Daoy (cell line): ENCODE data around the gene RAET1G. TPM values are rescaled to one million over a fixed set of nuclear protein-coding genes. Genes with fewer than 3 reads are reported as not detected.
"Not testable (repeated sequence)": the region's sequence is repeated elsewhere in the genome, so short reads cannot be mapped to it uniquely, and the experiment has no call there.

Source experiments
- DNase-seq: peaks from one replicate; pipeline ENCODE4 v3.0.0-alpha.2; 2015; ENCODE audit warnings: low read depth
- total RNA-seq: library from RNA; depleted of rRNA; stranded (reverse); fragments of >200 nt; shearing (Covaris generic); gene quantifications from 2 replicates; pipeline ENCODE4 v1.2.3, GENCODE V29; 2014

RAET1G gene
- total RNA-seq, 1 experiment from 2014 or later: 0.86 TPM

DNA sequence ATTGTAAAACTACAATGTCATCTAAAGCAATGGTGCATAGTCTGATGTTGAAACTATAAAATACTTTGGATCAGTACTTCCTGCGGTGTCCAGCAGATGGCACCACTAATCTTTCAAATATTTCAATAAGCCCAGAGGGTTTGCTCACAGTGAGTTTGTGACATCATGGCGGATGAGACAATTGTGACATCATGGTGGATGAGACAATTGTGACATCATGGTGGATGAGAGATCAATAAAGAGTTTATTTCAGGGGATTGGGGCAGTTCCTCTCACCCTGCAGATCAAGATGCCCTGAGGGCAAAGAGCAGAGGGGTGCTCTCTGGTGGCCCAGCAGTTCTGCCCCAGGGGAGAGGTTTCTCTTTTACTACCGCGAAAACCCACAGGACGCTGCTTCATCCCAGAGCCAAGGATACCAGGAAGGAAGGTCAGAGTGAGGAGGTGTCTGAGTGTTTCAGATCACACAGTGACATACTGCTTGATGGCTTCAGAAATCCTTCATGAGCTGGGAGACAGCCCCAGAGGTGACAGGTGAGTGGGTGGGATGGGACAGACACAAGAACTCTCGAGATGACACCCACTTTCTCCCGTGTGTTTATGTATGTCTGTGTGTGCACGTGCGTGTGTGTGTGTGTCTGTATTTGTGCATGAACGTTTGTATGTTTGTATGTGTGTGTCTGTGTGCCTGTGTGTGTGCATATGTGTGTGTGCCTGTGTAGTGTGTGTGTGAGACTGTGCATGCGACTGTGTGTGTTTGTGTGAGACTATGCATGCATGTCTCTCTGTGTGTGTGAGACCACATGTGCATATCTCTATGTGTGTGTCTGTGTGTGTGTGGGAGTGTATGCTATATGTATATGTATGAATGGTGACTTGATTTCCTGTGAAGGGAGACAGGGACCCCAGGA lies 11.6 kb upstream of the RAET1G start:
- DNase-seq: peak; percentile 68

DNA sequence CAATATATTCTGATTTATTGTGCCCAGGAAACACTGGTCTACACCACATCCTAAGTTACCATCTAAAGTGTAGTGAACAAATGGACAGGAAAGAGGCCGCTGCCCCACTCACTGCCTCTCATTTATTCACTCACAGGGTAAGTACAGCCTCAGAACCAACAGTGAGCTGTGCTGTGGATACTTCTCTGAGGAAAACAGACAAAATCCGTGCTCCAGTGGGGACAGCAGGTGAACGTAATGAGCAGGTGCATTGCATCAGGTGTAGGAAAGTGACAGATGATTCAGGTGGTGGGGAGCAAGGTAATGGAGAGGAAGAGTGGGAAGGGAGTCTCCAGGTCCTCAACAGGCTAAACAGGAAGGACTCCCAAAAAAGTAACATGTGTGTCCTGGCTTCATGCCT lies 10.5 kb upstream of the RAET1G start:
- DNase-seq: no peak

DNA sequence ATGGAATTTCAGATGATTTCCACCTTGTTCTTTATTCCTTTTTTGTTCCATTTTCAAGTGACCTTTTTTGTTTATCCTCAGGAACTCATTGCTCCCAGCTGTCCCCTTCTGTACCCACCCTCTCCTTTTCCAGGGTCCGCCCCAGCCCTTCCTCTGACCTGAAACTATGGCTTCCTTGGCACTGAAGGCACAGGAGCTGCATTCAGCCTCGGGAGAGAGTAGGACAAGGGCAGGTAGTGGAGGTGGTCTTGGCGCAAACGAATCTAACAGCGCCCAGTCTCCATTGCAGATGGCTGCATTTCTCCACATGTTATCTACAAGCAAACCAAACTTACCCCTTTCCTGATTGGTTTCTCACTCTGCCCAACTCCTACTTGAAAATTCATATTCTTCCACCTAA lies 10.1 kb upstream of the RAET1G start:
- no peak for DNase-seq

DNA sequence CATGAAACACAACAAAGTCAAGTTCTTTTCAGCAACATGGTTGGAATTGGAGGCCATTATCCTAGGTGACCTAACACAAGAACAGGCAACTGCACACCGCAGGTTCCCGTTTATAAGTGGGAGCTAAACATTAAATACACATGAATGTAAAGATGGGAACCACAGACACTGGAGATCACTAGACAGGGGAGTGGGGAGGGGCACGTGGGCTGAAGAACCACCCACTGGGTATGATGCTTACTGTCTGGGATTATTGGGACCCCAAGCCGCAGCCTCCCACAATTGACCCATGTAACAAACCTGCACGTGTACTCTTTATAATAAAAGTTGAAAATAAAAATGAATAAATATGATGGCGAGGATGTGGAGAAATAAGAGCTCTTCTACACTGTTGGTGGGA lies 8.6 kb upstream of the RAET1G start:
- no peak for DNase-seq

DNA sequence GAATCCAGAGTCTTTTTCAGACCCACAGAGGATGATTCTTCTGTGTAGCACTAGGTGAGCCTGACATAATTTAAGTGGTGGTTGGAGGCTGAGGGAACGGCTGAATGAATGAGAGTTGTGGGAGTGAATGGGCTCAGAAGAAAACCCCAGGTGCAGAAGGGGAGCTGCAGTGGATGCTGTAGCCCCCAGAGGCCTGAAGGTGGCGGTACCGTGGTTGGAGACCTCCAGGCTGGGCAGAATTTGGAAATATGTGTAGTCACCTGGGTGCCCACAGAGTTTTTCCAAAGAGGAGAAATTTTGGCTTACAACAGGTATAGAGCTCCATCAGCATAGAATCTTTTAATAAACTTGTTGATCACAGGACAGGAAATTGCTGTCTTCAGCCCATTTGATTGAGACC lies 6.5 kb upstream of the RAET1G start:
- DNase-seq: no peak

DNA sequence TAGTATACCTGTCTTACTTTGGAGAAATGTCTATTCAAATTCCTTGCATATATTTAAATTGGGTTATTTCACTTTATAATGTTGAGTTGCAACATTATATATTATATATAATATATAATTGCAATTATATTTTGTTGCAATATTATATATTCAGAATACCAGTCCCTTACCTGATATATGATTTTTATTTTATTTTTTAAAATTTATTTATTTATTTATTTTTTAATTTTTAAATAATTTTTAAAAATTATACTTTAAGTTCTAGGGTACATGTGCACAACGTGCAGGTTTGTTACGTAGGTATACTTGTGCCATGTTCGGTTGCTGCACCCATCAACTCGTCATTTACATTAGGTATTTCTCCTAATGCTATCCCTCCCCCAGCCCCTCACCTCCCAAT lies 4.1 kb upstream of the RAET1G start:
- DNase-seq: not testable (repeated sequence)

DNA sequence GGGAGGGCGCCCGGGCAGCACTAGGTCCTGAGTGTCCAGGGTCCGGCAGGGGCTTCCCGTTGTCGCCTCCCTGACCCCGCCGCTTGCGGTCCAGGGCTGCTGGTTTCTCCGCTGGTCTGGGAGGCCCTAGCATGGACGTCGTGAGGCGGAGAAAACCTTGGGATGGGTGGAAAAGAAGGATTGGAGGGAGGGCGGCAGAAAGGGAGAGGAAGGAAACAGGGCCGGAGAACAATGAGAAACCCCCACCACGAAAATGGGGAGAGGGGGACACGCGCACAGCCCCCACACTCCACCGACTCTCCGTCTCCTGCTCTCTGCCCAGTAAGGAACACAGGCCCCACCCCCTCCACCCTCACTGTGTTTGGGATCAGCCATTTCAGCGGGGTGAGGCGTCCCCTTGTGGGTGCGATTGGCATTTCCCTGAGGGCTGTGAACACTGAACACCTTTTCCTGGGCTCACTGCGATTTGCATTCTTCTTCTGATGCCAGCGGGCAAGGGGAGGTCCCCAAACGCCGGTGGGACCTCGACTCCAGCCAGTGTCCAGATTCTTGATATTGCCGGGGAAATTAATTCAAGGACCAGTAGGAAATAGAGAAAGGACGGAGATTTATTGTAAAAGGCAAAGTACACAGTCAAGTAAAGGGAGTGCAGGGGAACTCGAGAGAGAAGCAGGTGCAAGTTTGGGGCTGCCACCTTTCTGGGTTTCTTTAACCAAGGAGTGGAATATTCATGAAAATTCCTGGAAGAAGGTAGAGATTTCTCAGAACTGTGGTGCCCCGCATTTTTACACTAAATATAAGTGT lies 3.3 kb upstream of the RAET1G start:
- DNase-seq: peak; percentile 92

DNA sequence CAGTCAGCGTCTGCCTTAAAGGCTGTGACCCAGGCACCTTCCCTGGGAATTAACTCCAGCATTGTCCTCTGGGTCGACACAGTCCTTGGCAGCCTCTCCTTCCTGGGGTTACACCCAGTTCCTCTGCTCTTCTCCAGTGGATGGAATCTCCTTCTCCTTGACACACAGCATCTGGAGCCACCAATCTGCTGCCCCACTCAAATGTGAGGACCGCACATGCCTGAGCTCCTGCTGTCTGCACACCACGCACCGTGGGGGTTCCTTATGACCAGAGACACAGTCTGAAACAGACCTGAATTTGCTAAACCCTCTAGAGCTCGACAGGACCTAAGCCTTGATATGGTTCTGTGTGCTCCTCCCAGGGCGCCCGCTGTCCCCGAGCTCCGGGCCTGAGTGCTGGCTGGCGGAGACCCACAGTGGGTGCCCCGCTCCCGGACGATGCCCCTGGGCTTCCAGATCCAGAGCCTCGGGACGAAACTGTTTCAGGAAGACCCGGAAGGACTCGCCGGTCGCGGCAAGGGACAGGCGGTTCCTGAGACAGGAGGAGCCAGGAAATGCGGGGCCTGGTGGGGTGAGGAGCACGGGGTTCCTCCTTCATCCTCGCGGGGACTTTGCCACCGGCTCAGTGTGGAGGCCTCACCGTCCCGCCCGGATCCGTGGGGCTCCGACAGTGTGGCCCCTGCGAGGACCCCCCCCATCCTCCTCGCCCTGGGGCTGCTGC lies 2.5 kb upstream of the RAET1G start:
- DNase-seq: no peak

DNA sequence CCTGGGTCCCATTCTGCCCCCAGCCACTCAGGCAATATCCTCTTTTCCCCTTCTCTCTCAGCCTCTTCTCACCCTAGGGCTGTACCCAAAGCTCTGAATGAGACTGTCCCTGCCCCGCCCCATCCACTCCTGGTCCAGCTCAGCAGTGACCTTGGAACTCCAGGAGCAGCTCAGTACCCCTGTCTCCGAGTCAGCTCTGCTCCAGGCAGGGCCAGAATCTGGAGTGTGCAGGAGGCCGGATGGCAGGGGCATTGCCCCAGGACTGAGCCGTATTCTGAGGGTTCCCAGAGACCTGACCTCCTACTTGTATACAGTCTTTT lies 2.0 kb upstream of the RAET1G start:
- DNase-seq: no peak

DNA sequence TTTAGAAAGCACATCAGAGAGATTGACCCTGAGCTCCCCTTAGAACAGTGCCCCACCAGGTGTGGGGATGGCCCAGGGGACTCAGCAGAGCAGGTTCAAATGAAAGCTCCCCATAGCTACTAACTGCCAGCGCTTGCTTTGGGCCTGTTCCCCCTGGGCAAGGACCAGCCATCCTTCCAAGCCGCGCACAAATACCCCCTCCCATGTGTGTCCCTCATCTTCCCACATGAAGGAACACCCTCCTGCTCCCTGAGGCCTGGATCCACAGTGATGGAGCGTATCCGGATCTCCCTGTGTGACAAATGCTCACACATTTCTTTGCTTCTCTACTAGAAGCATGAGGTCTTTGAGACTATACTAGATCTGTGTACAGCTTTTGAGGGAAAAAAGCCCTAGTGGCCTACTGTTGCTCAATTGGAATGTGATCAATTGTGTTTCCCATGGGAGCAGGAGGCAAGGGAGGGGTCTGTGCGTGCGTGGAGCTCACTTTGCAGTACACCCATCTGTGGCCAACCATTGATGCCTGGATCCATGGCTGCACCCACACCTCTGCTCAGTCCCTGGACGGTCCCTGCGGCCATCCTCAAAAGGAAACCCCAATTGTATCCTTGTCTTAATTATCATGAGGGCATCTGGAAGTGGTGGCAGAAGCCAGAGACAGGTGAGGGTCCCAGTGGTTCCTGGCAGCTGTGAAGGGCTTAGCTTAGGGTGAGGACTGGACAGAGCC lies 1.4 kb upstream of the RAET1G start:
- no peak for DNase-seq

DNA sequence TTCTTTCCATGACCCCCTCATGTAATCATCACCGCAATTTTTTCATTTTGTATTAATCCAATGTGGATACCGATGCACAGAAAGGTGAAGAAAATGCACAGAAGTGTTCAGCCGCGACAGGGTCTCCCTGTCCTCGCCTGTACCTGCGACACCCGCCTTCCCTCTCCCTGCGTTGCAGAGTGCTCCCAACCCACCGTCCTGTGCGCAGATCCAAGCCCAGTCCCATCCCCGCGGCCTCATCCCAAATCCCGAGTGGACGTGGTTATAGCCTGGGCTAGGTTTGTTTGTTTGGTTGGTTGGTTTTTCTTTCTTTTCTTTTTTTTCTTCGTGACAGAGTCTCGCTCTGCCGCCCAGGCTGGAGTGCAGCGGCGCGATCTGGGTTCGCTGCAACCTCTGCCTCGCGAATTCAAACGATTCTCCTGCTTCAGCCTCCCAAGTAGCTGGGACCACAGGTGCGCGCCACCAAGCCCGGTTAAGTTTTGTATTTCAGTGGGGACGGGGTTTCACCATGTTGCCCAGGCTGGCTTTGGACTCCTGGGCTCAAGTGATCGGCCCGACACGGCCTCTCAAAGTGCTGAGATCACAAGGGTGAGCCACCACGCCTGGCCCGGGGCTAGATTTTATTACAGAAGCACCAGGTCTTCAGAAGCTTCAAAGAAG lies 536 bp upstream of the RAET1G start:
- DNase-seq: no peak

DNA sequence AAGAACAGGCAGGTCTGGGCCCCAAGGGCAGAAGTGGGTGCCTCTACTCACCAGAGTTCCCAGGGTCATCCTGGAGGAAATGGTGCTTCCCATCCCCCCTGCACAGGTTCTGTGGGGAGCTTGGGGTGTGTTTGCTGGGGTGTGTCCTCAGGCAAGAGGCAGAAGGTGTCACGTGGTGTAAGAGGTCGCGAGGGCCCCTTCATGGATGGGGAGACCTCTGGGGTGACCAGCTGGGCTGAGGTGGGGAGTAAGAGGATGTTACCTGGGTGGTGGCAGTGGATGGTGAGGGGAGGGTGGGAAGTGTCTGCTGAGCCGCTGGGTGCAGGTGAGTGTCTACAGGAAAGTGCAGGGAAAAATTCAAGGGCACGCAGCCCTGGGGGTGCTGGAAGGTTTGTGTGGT lies 830 bp downstream of the RAET1G start:
- DNase-seq: not testable (repeated sequence)

DNA sequence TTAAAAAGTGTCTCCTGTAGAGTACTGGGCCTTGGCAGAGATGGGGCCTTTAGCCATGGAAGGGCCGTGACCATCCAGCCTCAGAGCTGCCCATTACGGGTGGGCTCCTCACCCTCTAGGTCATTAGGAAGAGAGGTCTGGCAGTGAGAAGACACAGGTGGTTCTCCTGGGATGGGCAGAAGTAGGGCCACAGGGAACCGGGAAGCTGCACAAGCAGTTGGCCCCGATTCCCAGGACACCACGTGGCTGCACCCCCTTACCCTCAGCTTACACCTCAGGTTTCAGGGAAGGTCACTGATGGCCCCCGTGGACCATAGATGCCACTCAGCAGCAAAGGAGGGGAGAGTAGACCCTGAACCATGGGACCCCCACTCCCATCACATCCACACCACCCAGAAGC lies 1.6 kb downstream of the RAET1G start:
- DNase-seq: no peak

DNA sequence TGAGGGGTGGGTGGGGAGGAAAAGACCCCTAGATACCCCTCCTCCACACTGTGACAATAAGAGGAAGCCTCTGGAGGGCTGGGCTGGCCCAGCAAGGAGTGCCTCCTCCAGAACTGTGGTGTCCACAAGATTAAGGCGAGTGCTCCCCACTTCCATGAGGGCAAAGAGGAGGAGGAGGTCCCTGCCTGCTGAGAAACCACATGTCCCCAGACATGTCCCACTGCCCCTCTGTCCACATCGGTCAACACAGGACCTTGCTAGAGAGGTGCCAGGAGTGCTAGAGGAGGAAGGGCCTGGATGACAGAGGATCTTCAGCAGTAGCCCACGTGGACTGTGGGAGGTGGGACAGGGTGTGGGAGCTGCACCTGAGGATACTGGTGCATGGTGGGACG lies 3.1 kb downstream of the RAET1G start:
- DNase-seq: no peak

DNA sequence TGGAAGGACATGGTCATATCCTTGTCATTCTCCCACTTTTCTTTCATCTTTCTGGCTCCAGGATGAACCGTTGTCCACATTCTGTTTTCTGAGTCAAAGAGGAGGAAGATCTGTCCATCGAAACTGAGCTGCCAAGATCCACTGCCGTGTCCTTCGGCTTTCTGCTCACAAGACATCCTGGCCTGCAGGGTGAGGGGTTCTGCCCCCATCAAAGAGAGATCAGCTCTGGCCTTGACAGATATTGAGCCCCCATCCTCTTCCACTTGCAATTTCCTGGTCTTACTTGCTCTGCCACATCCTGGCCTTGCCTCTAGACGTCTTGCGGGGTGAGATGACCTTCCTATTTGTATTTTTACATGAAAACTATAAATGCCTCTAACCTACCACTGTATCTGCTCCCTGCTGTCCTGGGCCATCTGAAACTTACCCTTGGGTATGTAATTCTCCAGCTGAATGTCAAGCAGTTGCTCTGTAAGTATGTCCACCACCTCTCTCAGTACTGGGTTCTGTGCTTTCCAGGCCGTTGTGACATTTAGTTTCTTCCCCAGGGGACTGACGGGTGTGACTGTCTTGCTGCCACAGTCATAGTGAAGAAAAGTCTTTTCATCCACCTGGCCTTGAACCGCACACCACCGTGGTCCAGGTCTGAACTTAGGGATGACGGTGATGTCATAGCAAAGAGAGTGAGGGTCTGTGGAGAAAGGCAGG lies 3.6 kb downstream of the RAET1G start:
- not testable (repeated sequence) for DNase-seq

DNA sequence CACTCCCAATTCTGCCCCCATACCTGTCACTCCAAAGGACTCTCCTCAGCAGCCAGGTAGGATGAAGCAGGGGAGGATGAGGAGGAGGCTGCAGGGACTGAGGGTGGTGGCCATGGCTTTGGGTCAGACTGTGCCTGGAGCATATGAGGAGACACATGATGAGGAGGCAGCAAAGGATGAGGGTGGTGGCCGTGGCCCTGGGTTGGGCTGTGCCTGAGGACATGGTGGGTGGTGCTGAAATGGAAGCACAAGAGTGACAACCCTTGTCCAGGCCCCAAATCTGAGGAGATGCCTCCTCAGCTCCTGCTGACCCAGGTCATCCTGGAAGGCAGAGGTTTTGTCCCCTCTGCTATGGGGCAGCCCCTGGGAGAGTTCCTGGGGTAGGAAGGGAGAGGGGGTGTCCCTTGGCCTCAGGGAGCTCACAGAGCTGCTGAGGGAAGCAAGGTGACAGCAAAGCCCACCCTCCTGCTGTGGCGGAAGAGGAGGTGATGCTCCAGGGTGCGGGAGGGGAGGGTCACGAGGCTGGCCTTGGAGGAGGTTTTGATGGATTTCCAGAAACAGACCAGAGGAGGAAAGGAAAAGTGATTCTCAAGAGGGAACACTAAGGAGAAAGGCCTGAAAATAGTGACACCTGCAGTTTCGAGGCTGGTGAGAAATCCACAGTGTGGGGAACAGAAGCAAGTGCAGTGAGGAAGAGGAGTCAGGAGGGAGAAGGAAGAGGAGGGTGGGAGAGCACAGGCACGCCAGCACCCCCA lies 4.6 kb downstream of the RAET1G start:
- DNase-seq: no peak

DNA sequence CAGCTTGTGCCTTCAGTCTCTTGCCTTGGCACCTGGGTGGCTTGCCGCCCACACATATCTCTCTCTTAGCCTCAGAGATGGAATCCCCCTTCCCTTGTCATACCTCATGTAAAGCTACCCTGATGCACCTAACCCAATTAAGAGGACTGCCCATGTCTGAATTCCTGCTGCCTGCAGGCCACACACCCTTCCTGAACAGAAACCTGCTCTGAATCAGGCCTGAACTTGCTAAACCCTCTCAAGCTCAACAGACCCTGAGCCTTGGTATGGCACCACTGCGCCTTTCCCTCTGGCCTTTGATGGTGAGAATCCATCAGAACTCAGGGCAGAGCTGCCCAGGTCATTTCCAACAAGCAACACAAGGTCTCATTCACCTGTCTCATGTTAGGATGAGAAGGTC lies 5.2 kb downstream of the RAET1G start:
- no peak for DNase-seq

DNA sequence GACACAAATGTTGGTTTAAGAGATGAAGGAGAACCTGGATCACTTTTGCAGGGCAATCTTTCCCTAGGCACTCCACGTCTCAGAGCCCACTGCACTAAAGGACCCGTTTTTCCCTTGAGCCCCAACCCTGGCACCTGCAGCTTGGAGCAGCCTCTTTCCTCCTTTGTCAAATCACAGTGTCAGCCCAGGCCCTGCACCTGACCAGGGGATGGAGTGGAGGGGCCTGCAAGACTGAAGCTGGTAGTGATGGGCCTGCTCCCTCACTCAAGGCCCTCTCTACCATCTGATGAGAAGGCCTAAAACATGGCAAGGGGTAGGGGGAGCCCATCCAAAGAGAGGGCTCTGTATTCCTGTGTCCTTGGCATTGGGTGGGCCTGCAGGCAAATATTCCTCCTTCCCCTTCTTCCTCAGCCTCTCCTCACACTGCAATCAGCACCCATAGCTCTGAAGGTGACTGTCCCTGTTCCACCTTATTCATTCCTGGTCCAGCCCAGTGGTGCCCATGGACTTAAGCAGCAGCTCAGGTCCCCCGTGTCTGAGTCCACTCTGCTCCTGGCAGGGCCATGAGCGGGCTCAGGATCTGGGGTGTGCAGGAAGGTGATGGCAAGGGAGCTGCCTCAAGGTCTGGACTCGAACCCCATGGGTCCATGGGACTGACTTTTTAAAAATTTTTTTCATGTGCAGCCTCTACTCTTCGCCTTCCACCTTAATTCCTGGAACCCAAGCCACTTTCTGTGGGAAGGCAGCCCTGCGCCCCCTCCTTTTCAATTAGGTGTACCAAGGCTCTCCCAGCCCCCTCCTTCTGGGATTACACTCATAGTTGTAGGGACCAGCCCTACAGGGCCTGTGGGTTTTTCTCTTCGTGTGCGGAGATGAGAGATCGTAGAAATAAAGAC lies 6.7 kb downstream of the RAET1G start:
- DNase-seq: no peak
